Thyroid gland (tissue), 4 donors: ENCODE results near the gene CENPN.

ENCODE experiments used
- CTCF ChIP-seq, 6 experiments: fragments of 200-600 bp in 3 of 6; fragments of 450-650 bp in 3 of 6; sonication (generic) in 3 of 6; IDR thresholded peaks; one replicate each; pipeline ENCODE4 v1.5.1; 2016 to 2019; ENCODE audit warnings: antibody characterized with exemption in 6 of 6, mild to moderate bottlenecking in 2 of 6, inconsistent platforms in 1 of 6, moderate library complexity in 1 of 6
- POLR2A ChIP-seq, 2 donors: fragments of 450-650 bp; IDR thresholded peaks; one replicate each; pipeline ENCODE4 v1.6.1; 2017; ENCODE audit warnings: antibody characterized with exemption in 2 of 2, mild to moderate bottlenecking in 2 of 2, moderate library complexity in 1 of 2

DNA sequence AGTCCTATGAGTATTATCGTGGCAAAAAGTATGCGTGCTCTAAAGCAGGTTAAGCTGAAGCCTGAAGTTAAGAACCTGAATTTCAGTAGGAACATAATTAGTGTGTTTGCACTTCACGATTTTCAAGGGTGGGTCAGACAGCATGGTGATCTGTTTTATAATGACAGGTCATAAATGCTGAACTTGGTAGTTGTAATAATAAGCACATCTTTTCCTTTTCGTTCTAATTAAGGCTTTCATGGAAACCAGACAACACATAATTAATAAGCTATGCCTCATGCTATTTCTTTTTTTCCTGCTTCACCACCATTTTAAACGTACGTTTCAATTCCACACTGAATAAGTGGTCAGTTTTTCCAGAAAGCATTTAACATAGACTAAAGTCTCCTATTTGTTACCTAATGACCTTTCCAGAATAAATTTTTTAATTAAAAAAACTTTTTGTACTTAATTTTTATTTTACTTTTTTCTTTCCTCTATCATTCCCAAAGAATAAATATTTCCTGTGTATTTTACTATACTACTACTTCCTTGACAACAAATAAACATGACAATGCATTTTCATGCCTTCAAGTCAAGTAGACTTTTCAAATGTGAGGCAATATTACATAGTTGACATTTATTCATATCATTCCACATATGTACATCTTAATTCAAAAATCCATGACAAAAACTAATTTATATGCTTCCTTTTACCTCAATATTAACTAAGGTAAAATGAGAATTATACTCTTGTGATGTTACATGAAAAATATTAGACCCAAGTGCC, 22.7 kb upstream of the CENPN start:
- TF ChIP-seq CTCF (IDR thresholded peaks at IDR 0.05), result no peak
- no peak for TF ChIP-seq POLR2A (IDR thresholded peaks at IDR 0.05)
